ENCODE data around the gene STUM.

STUM gene

GRCh38 chr1:226520640-226521355 is 27.8 kb upstream of the STUM start:
- Histone ChIP-seq H3K4me3 (ENCODE audit: low read depth in 1 of 2, low read length in 2 of 2) (no peak overlapping the region), H3K4me1 (ENCODE audit: insufficient read depth, low read length) (no peaks in the 10 kb centered on the region), H3K9me3 (ENCODE audit: low read length) (no peaks in the 10 kb centered on the region), H3K27ac (ENCODE audit: low read depth, low read length) (no peak overlapping the region), H3K36me3 (ENCODE audit: insufficient read depth, low read length) (no peaks in the 10 kb centered on the region), H3K27me3 (ENCODE audit: control insufficient read depth in 1 of 2, insufficient read depth in 2 of 2, low read length in 2 of 2) (no peaks in the 10 kb centered on the region), H3K9ac (ENCODE audit: low read length) (no peak overlapping the region)

- Histone ChIP-seq H3K9ac (ENCODE audit: low read length) (no peak overlapping the region), H3K4me3 (ENCODE audit: low read depth in 1 of 2, low read length in 2 of 2) (no peak overlapping the region), H3K27me3 (ENCODE audit: control insufficient read depth in 1 of 2, insufficient read depth in 2 of 2, low read length in 2 of 2) (no peaks in the 10 kb centered on the region), H3K9me3 (ENCODE audit: low read length) (no peaks in the 10 kb centered on the region), H3K36me3 (ENCODE audit: insufficient read depth, low read length) (no peaks in the 10 kb centered on the region), H3K4me1 (ENCODE audit: insufficient read depth, low read length) (no peaks in the 10 kb centered on the region), H3K27ac (ENCODE audit: low read depth, low read length) (no peak overlapping the region)
Observed at GRCh38 chr1:226523646-226524406, 24.7 kb upstream of the STUM start.

GRCh38 chr1:226524547-226524946 is 24.0 kb upstream of the STUM start:
- H3K36me3 ChIP-seq (ENCODE audit: insufficient read depth, low read length) = no peaks in the 10 kb centered on the region
- H3K9me3 ChIP-seq (ENCODE audit: low read length) = no peaks in the 10 kb centered on the region
- H3K9ac ChIP-seq (ENCODE audit: low read length) = no peak overlapping the region
- H3K4me3 ChIP-seq (ENCODE audit: low read depth in 1 of 2, low read length in 2 of 2) = no peak overlapping the region
- no peak overlapping the region for H3K27ac ChIP-seq (ENCODE audit: low read depth, low read length)
- no peaks in the 10 kb centered on the region for H3K27me3 ChIP-seq (ENCODE audit: control insufficient read depth in 1 of 2, insufficient read depth in 2 of 2, low read length in 2 of 2)
- no peaks in the 10 kb centered on the region for H3K4me1 ChIP-seq (ENCODE audit: insufficient read depth, low read length)

- Histone ChIP-seq H3K9ac (ENCODE audit: low read length) (no peak overlapping the region), H3K36me3 (ENCODE audit: insufficient read depth, low read length) (no peaks in the 10 kb centered on the region), H3K4me3 (ENCODE audit: low read depth in 1 of 2, low read length in 2 of 2) (no peak overlapping the region), H3K27me3 (ENCODE audit: control insufficient read depth in 1 of 2, insufficient read depth in 2 of 2, low read length in 2 of 2) (no peaks in the 10 kb centered on the region), H3K9me3 (ENCODE audit: low read length) (no peaks in the 10 kb centered on the region), H3K27ac (ENCODE audit: low read depth, low read length) (no peak overlapping the region), H3K4me1 (ENCODE audit: insufficient read depth, low read length) (no peaks in the 10 kb centered on the region)
Observed at GRCh38 chr1:226525750-226526149, 22.8 kb upstream of the STUM start.

GRCh38 chr1:226526801-226527595 is 21.6 kb upstream of the STUM start:
- no peak overlapping the region for H3K9ac ChIP-seq (ENCODE audit: low read length)
- no peaks in the 10 kb centered on the region for H3K4me1 ChIP-seq (ENCODE audit: insufficient read depth, low read length)
- H3K36me3 ChIP-seq (ENCODE audit: insufficient read depth, low read length) = no peaks in the 10 kb centered on the region
- no peaks in the 10 kb centered on the region for H3K9me3 ChIP-seq (ENCODE audit: low read length)
- H3K4me3 ChIP-seq (ENCODE audit: low read depth in 1 of 2, low read length in 2 of 2) = no peak overlapping the region
- H3K27ac ChIP-seq (ENCODE audit: low read depth, low read length) = no peak overlapping the region
- H3K27me3 ChIP-seq (ENCODE audit: control insufficient read depth in 1 of 2, insufficient read depth in 2 of 2, low read length in 2 of 2) = no peaks in the 10 kb centered on the region

GRCh38 chr1:226529891-226530290 is 18.7 kb upstream of the STUM start:
- no peak overlapping the region for H3K27ac ChIP-seq (ENCODE audit: low read depth, low read length)
- H3K9me3 ChIP-seq (ENCODE audit: low read length) = no peaks in the 10 kb centered on the region
- H3K36me3 ChIP-seq (ENCODE audit: insufficient read depth, low read length) = no peaks in the 10 kb centered on the region
- no peaks in the 10 kb centered on the region for H3K27me3 ChIP-seq (ENCODE audit: control insufficient read depth in 1 of 2, insufficient read depth in 2 of 2, low read length in 2 of 2)
- no peak overlapping the region for H3K4me3 ChIP-seq (ENCODE audit: low read depth in 1 of 2, low read length in 2 of 2)
- no peaks in the 10 kb centered on the region for H3K4me1 ChIP-seq (ENCODE audit: insufficient read depth, low read length)
- no peak overlapping the region for H3K9ac ChIP-seq (ENCODE audit: low read length)

GRCh38 chr1:226530591-226530990 is 18.0 kb upstream of the STUM start:
- no peaks in the 10 kb centered on the region for H3K36me3 ChIP-seq (ENCODE audit: insufficient read depth, low read length)
- no peak overlapping the region for H3K9ac ChIP-seq (ENCODE audit: low read length)
- H3K9me3 ChIP-seq (ENCODE audit: low read length) = no peaks in the 10 kb centered on the region
- no peak overlapping the region for H3K27ac ChIP-seq (ENCODE audit: low read depth, low read length)
- no peaks in the 10 kb centered on the region for H3K4me1 ChIP-seq (ENCODE audit: insufficient read depth, low read length)
- H3K4me3 ChIP-seq (ENCODE audit: low read depth in 1 of 2, low read length in 2 of 2) = no peak overlapping the region
- no peaks in the 10 kb centered on the region for H3K27me3 ChIP-seq (ENCODE audit: control insufficient read depth in 1 of 2, insufficient read depth in 2 of 2, low read length in 2 of 2)

GRCh38 chr1:226531360-226532093 is 17.0 kb upstream of the STUM start:
- no peaks in the 10 kb centered on the region for H3K27me3 ChIP-seq (ENCODE audit: control insufficient read depth in 1 of 2, insufficient read depth in 2 of 2, low read length in 2 of 2)
- H3K27ac ChIP-seq (ENCODE audit: low read depth, low read length) = no peak overlapping the region
- H3K4me3 ChIP-seq (ENCODE audit: low read depth in 1 of 2, low read length in 2 of 2) = no peak overlapping the region
- H3K36me3 ChIP-seq (ENCODE audit: insufficient read depth, low read length) = no peaks in the 10 kb centered on the region
- H3K4me1 ChIP-seq (ENCODE audit: insufficient read depth, low read length) = no peaks in the 10 kb centered on the region
- no peaks in the 10 kb centered on the region for H3K9me3 ChIP-seq (ENCODE audit: low read length)
- H3K9ac ChIP-seq (ENCODE audit: low read length) = no peak overlapping the region

GRCh38 chr1:226532553-226532952 is 16.0 kb upstream of the STUM start:
- no peak overlapping the region for H3K27ac ChIP-seq (ENCODE audit: low read depth, low read length)
- H3K36me3 ChIP-seq (ENCODE audit: insufficient read depth, low read length) = no peaks in the 10 kb centered on the region
- no peaks in the 10 kb centered on the region for H3K4me1 ChIP-seq (ENCODE audit: insufficient read depth, low read length)
- H3K9ac ChIP-seq (ENCODE audit: low read length) = no peak overlapping the region
- H3K4me3 ChIP-seq (ENCODE audit: low read depth in 1 of 2, low read length in 2 of 2) = no peak overlapping the region
- no peaks in the 10 kb centered on the region for H3K27me3 ChIP-seq (ENCODE audit: control insufficient read depth in 1 of 2, insufficient read depth in 2 of 2, low read length in 2 of 2)
- no peaks in the 10 kb centered on the region for H3K9me3 ChIP-seq (ENCODE audit: low read length)

GRCh38 chr1:226533220-226533619 is 15.3 kb upstream of the STUM start:
- Histone ChIP-seq H3K36me3 (ENCODE audit: insufficient read depth, low read length) (no peaks in the 10 kb centered on the region), H3K27me3 (ENCODE audit: control insufficient read depth in 1 of 2, insufficient read depth in 2 of 2, low read length in 2 of 2) (no peaks in the 10 kb centered on the region), H3K9ac (ENCODE audit: low read length) (no peak overlapping the region), H3K4me1 (ENCODE audit: insufficient read depth, low read length) (no peaks in the 10 kb centered on the region), H3K9me3 (ENCODE audit: low read length) (no peaks in the 10 kb centered on the region), H3K4me3 (ENCODE audit: low read depth in 1 of 2, low read length in 2 of 2) (no peak overlapping the region), H3K27ac (ENCODE audit: low read depth, low read length) (no peak overlapping the region)

GRCh38 chr1:226534098-226534497 is 14.5 kb upstream of the STUM start:
- no peaks in the 10 kb centered on the region for H3K9me3 ChIP-seq (ENCODE audit: low read length)
- H3K27ac ChIP-seq (ENCODE audit: low read depth, low read length) = no peak overlapping the region
- H3K9ac ChIP-seq (ENCODE audit: low read length) = no peak overlapping the region
- H3K4me3 ChIP-seq (ENCODE audit: low read depth in 1 of 2, low read length in 2 of 2) = no peak overlapping the region
- no peaks in the 10 kb centered on the region for H3K27me3 ChIP-seq (ENCODE audit: control insufficient read depth in 1 of 2, insufficient read depth in 2 of 2, low read length in 2 of 2)
- H3K4me1 ChIP-seq (ENCODE audit: insufficient read depth, low read length) = no peaks in the 10 kb centered on the region
- H3K36me3 ChIP-seq (ENCODE audit: insufficient read depth, low read length) = no peaks in the 10 kb centered on the region

Measured in muscle layer of colon (tissue), 2 donors.